ENCODE measurements around the gene CIBAR2. TPM values are rescaled to one million over a fixed set of nuclear protein-coding genes. Genes with fewer than 3 reads are reported as not detected.

The CIBAR2 gene
- total RNA-seq, 1 donor from 2014 or later, result not detected

- no peak for TF ChIP-seq CTCF (IDR thresholded peaks at IDR 0.05; ENCODE audit: insufficient read depth, low read length, severe bottlenecking)
- FAIRE-seq, result no peak
Measured at GRCh38 chr16:85134789-85135142, 22.5 kb upstream of the CIBAR2 start.

GRCh38 chr16:85134076-85134788 is 22.0 kb upstream of the CIBAR2 start:
- no peak for TF ChIP-seq CTCF (IDR thresholded peaks at IDR 0.05; ENCODE audit: insufficient read depth, low read length, severe bottlenecking)
- FAIRE-seq, result no peak
- DNase-seq (ENCODE audit: low read depth), result no peak
- Histone ChIP-seq H3K4me3 (ENCODE audit: low read depth, low read length) (no peak overlapping the region), H3K36me3 (ENCODE audit: control insufficient read depth, insufficient read depth, low read length) (no peaks in the 10 kb centered on the region), H3K27me3 (ENCODE audit: control insufficient read depth, insufficient read depth, low read length) (peaks cover 4% of the 10 kb centered on the region)

More at GRCh38 chr16:85134789-85135142, 22.5 kb upstream of the CIBAR2 start:
- Histone ChIP-seq H3K36me3 (ENCODE audit: control insufficient read depth, insufficient read depth, low read length) (no peaks in the 10 kb centered on the region), H3K4me3 (ENCODE audit: low read depth, low read length) (no peak overlapping the region), H3K27me3 (ENCODE audit: control insufficient read depth, insufficient read depth, low read length) (peaks cover 4% of the 10 kb centered on the region)
- DNase-seq (ENCODE audit: low read depth), result no peak

- no peak for TF ChIP-seq CTCF (IDR thresholded peaks at IDR 0.05; ENCODE audit: insufficient read depth, low read length, severe bottlenecking)
- no peak overlapping the region for H3K4me3 ChIP-seq (ENCODE audit: low read depth, low read length)
- peaks cover 3% of the 10 kb centered on the region for H3K27me3 ChIP-seq (ENCODE audit: control insufficient read depth, insufficient read depth, low read length)
- no peaks in the 10 kb centered on the region for H3K36me3 ChIP-seq (ENCODE audit: control insufficient read depth, insufficient read depth, low read length)
- DNase-seq (ENCODE audit: low read depth), result no peak
- no peak for FAIRE-seq
Measured at GRCh38 chr16:85133290-85133599, 21.0 kb upstream of the CIBAR2 start.

GRCh38 chr16:85132456-85133289 is 20.4 kb upstream of the CIBAR2 start:
- DNase-seq (ENCODE audit: low read depth), result no peak
- H3K27me3 ChIP-seq (ENCODE audit: control insufficient read depth, insufficient read depth, low read length), result no peaks in the 10 kb centered on the region
- no peak for FAIRE-seq
- no peak for TF ChIP-seq CTCF (IDR thresholded peaks at IDR 0.05; ENCODE audit: insufficient read depth, low read length, severe bottlenecking)
- H3K4me3 ChIP-seq (ENCODE audit: low read depth, low read length), result no peak overlapping the region
- H3K36me3 ChIP-seq (ENCODE audit: control insufficient read depth, insufficient read depth, low read length), result no peaks in the 10 kb centered on the region

- FAIRE-seq (no peak), DNase-seq (ENCODE audit: low read depth) (no peak)
- Histone ChIP-seq H3K36me3 (ENCODE audit: control insufficient read depth, insufficient read depth, low read length) (no peaks in the 10 kb centered on the region), H3K27me3 (ENCODE audit: control insufficient read depth, insufficient read depth, low read length) (no peaks in the 10 kb centered on the region), H3K4me3 (ENCODE audit: low read depth, low read length) (no peak overlapping the region)
- TF ChIP-seq CTCF (IDR thresholded peaks at IDR 0.05; ENCODE audit: insufficient read depth, low read length, severe bottlenecking), result no peak
Measured at GRCh38 chr16:85130705-85131028, 18.4 kb upstream of the CIBAR2 start.

Data from bronchial epithelial cell (primary cell).